ENCODE results near the gene MAGI2. TPM values are rescaled to one million over a fixed set of nuclear protein-coding genes. Genes with fewer than 3 reads are reported as not detected.

The MAGI2 gene
- total and polyA plus RNA-seq, 2 donors (not counting 3 experiments of a cell fraction or from before 2014, with no cell fraction given): 0.28 to 6.0 TPM

DNA sequence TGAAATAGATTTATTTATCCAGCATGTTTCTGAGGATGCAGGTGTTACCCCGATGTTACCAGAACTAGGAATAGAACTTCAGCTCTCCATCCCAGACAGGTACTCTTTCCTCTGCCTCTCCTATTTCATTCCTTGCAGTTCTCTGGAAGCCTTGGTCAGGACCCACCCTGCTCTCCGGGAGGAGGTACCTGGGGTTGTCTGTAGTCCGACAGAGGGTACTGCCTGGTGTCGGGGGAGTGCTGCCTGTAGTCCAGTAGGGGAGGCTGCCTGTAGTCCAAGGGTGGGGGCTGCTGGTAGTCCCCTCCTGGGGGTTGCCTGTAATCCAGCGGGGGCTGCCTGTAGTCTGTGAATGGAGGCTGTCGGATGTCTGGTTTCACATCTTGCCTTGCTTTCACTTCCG lies 1326.5 kb downstream of the MAGI2 start:
- Histone ChIP-seq H3K27ac (ENCODE audit: insufficient read depth, low read depth, low read length) (no peak overlapping the region), H3K9ac (replicated peaks; ENCODE audit: extremely low read depth, insufficient read depth, low read length) (no peak overlapping the region), H3K79me2 (ENCODE audit: control insufficient read depth, insufficient read depth, low read length) (no peaks in the 10 kb centered on the region), H3K4me3 (replicated peaks in 1 of 3; ENCODE audit: insufficient read depth in 1 of 3, low read depth in 1 of 3, low read length in 3 of 3) (no peak overlapping the region), H3K36me3 (ENCODE audit: control insufficient read depth in 2 of 2, extremely low read depth in 1 of 2, insufficient read depth in 2 of 2, low read length in 2 of 2) (no peaks in the 10 kb centered on the region), H3K4me2 (ENCODE audit: insufficient read depth, low read length) (no peak overlapping the region), H3K27me3 (ENCODE audit: control insufficient read depth in 2 of 2, insufficient read depth in 2 of 2, low read length in 2 of 2) (no peaks in the 10 kb centered on the region), H3K9me3 (replicated peaks; ENCODE audit: control insufficient read depth, insufficient read depth, low read length) (no peaks in the 10 kb centered on the region), H3K4me1 (ENCODE audit: control insufficient read depth, extremely low read depth, insufficient read depth, low read length) (no peaks in the 10 kb centered on the region), H3K9me1 (replicated peaks; ENCODE audit: control insufficient read depth, extremely low read depth, insufficient read depth, low read length) (no peaks in the 10 kb centered on the region), H2AFZ (ENCODE audit: low read depth, low read length) (no peak overlapping the region), H4K20me1 (replicated peaks; ENCODE audit: control insufficient read depth, extremely low read depth, insufficient read depth, low read length) (no peaks in the 10 kb centered on the region)
- TF ChIP-seq FOS (IDR thresholded peaks at IDR 0.05; ENCODE audit: borderline replicate concordance, insufficient read depth, low read length) (no peak), GATA2 (IDR thresholded peaks at IDR 0.05; ENCODE audit: insufficient read depth, insufficient read length, low read depth, low read length) (no peak), POLR2AphosphoS5 (IDR thresholded peaks at IDR 0.05; ENCODE audit: insufficient read depth, low read depth, low read length) (no peak), POLR2A (IDR thresholded peaks at IDR 0.05; ENCODE audit: low read depth, low read length) (no peak), MYC (IDR thresholded peaks at IDR 0.05; ENCODE audit: low read depth, low read length) (no peak), JUN (IDR thresholded peaks at IDR 0.05; ENCODE audit: borderline replicate concordance, insufficient read depth, insufficient read length, low read depth) (no peak), EZH2 (IDR thresholded peaks at IDR 0.05; ENCODE audit: borderline replicate concordance, low read depth, low read length, severe bottlenecking) (no peak)
- TF ChIP-seq, protein P1, sequence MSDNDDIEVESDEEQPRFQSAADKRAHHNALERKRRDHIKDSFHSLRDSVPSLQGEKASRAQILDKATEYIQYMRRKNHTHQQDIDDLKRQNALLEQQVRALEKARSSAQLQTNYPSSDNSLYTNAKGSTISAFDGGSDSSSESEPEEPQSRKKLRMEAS (IDR thresholded peaks at IDR 0.05; ENCODE audit: insufficient read depth, insufficient read length): no peak
- TF ChIP-seq, protein P2, sequence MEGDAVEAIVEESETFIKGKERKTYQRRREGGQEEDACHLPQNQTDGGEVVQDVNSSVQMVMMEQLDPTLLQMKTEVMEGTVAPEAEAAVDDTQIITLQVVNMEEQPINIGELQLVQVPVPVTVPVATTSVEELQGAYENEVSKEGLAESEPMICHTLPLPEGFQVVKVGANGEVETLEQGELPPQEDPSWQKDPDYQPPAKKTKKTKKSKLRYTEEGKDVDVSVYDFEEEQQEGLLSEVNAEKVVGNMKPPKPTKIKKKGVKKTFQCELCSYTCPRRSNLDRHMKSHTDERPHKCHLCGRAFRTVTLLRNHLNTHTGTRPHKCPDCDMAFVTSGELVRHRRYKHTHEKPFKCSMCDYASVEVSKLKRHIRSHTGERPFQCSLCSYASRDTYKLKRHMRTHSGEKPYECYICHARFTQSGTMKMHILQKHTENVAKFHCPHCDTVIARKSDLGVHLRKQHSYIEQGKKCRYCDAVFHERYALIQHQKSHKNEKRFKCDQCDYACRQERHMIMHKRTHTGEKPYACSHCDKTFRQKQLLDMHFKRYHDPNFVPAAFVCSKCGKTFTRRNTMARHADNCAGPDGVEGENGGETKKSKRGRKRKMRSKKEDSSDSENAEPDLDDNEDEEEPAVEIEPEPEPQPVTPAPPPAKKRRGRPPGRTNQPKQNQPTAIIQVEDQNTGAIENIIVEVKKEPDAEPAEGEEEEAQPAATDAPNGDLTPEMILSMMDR (IDR thresholded peaks at IDR 0.05; ENCODE audit: extremely low read depth in 1 of 2, insufficient read depth in 1 of 2, low read depth in 1 of 2, low read length in 2 of 2): no peak
- ChIA-PET CTCF (no interaction called here), POLR2A (no interaction called here)
- FAIRE-seq: no peak
- DNase-seq (ENCODE audit: low read depth, low spot score): no peak
- intact Hi-C loops (cut with micrococcal nuclease): no loop called here
- BruUV-seq (replicated peaks): no TSS peak
- dilution Hi-C loops (cut with MboI; ENCODE audit: extremely low pct_ligation_motif_present, low sequenced_read_pairs): no loop called here
